Pancreas (tissue), 10 donors: ENCODE data around the gene GFI1. TPM values are rescaled to one million over a fixed set of nuclear protein-coding genes. Genes with fewer than 3 reads are reported as not detected.
"Not testable (repeated sequence)": the region's sequence is repeated elsewhere in the genome, so short reads cannot be mapped to it uniquely, and the experiment has no call there.

Experiments
- ATAC-seq, 4 donors: fragments of 200-7000 bp; cut with Tn5 transposase; one replicate each; pipeline versions ENCODE4 v1.8.0 to v1.9.1; 2020; ENCODE audit warnings: mild to moderate bottlenecking in 4 of 4, moderate library complexity in 4 of 4
- DNase-seq, 6 donors: peaks; one replicate each; pipeline ENCODE4 v3.0.0-alpha.2; 2020
- FAIRE-seq: peaks from 2 replicates; lab custom pipeline; 2012; peaks lifted over from hg19 to GRCh38; lab: Jason Lieb, UNC
- H3K27ac ChIP-seq, 4 donors: fragments of 200-600 bp; sonication (generic); 1 replicate in 3 of 4; 2 replicates in 1 of 4; pipeline versions ENCODE4 v1.5.0 to v1.8.0; 2020
- H3K27me3 ChIP-seq, 4 donors: fragments of 200-600 bp; one replicate each; pipeline ENCODE4 v1.8.0; 2021
- H3K36me3 ChIP-seq, 3 donors: fragments of 200-600 bp; sonication (generic) in 1 of 3; one replicate each; pipeline versions ENCODE4 v1.5.0 to v1.8.0; 2020 to 2021
- H3K4me1 ChIP-seq, 3 donors: fragments of 200-600 bp; one replicate each; pipeline ENCODE4 v1.8.0; 2021
- H3K4me3 ChIP-seq, 4 donors: fragments of 200-600 bp; sonication (generic) in 2 of 4; one replicate each; pipeline versions ENCODE4 v1.5.0 to v1.8.0; 2020 to 2021
- H3K9me3 ChIP-seq, 4 donors: fragments of 200-600 bp; one replicate each; pipeline ENCODE4 v1.8.0; 2021
- CTCF ChIP-seq, 4 donors: fragments of 200-600 bp; sonication (generic) in 3 of 4; IDR thresholded peaks; one replicate each; pipeline versions ENCODE4 v1.5.0 to v1.8.0; 2021; ENCODE audit warnings: antibody characterized with exemption in 4 of 4
- WGBS, 2 donors: extraction: QIAGEN DNeasy Blood & Tissue Kit; methylation state at CpG; one replicate each; pipeline ENCODE4 v1.1.7; 2013; 5-methylcytosine and 5-hydroxymethylcytosine counted together
- intact Hi-C, 3 donors: fragments of 100-400 bp; cut with DNase I; formaldehyde crosslinking; loops; one replicate each; pipeline versions ENCODE4 v1.11.1 to v1.14.2; 2022
- polyA plus RNA-seq, 2 donors: library from polyadenylated mRNA; stranded (reverse); fragments of 200-250 nt; gene quantifications; one replicate each; pipeline ENCODE4 v1.2.3, GENCODE V29; 2013
- total RNA-seq, 6 donors: library from RNA; stranded (reverse); fragmentation: NEBNext Ultra II Directional in 4 of 6; extraction: Animal tissue kit (Norgen Biotek cat#: 25700) in 4 of 6; gene quantifications; one replicate each; pipeline versions ENCODE4 v1.2.1 to v1.2.4, GENCODE V29; 2021 to 2023
- donor health status: healthy with polysubstance abuse.
- donor health status: DM: no; HTN: no; CAD: no; lungs with moderate emphysema.
- donor health status: DM: no; HTN: no; CAD: no.
- donor health status: control.
- donor health status: control.
- donor health status: Bipolar disorder and iron deficiency.
- donor health status: DM: yes; HTN: yes; CAD: no.
- donor health status: DM: no; HTN: no; CAD: no.
- donor health status: DM: no; HTN: no; CAD: no.
- donor health status: DM: yes; HTN: yes; CAD: no.

GFI1 gene
- 1 to 10 TPM; 5.2 to 7.4 (median 6.6) TPM for total RNA-seq
- polyA plus RNA-seq, result 1 to 10 TPM; 5.4 TPM

- no peaks in the 10 kb centered on the region for H3K27me3 ChIP-seq
- 1 to 2% methylated on average over 55 to 76 of the region's 77 CpGs for WGBS, 2 donors
- TF ChIP-seq CTCF (IDR thresholded peaks at IDR 0.05), result no peak
- H3K9me3 ChIP-seq, result no peaks in the 10 kb centered on the region
- FAIRE-seq, result no peak
- peak; percentile 27 to 55 (median 40) for ATAC-seq
- peaks cover 0 to 5% (median 0%) of the 10 kb centered on the region in 3 donors for H3K4me1 ChIP-seq
- H3K27ac ChIP-seq, result peak within 1 kb of the TSS; percentile 94 to 97 (median 94)
- DNase-seq, result peak; percentile 71 to 91 (median 78)
- intact Hi-C loops, result no loop called here
- H3K4me3 ChIP-seq, result peak within 1 kb of the TSS; percentile 45 to 78 (median 60)
- H3K36me3 ChIP-seq, result no peaks in the 10 kb centered on the region
These were observed at the start of gene GFI1 for GRCh38 chr1:92486251-92487077. TSS of gene GFI1 (minus strand) at chr1:92486925. CDS start at chr1:92483487, 3,438 bp downstream.

- H3K27ac ChIP-seq, DNase-seq, H3K36me3 ChIP-seq, intact Hi-C loops, H3K4me3 ChIP-seq, ATAC-seq, FAIRE-seq, H3K9me3 ChIP-seq, H3K27me3 ChIP-seq: not testable (repeated sequence)
- H3K4me1 ChIP-seq, result peaks cover 2 to 10% (median 7%) of the 10 kb centered on the region in 3 donors
- WGBS, 2 donors, result 96 to 98% methylated on average over 4 of the region's 4 CpGs
These were observed 45.6 kb upstream of the GFI1 start for GRCh38 chr1:92532371-92532770.

GRCh38 chr1:92531939-92532338 lies 45.2 kb upstream of the GFI1 start:
- FAIRE-seq, H3K27me3 ChIP-seq, ATAC-seq, DNase-seq, H3K4me1 ChIP-seq, H3K9me3 ChIP-seq, H3K27ac ChIP-seq, intact Hi-C loops, H3K4me3 ChIP-seq, H3K36me3 ChIP-seq: not testable (repeated sequence)
- 80 to 85% methylated on average over 3 of the region's 3 CpGs for WGBS, 2 donors

GRCh38 chr1:92527670-92528069 lies 40.9 kb upstream of the GFI1 start:
- no peak for FAIRE-seq
- no peak for TF ChIP-seq CTCF (IDR thresholded peaks at IDR 0.05)
- WGBS, 2 donors, result 98 to 99% methylated on average over 2 of the region's 2 CpGs
- Histone ChIP-seq H3K4me3 (no peak overlapping the region), H3K4me1 (no peaks in the 10 kb centered on the region), H3K36me3 (no peaks in the 10 kb centered on the region), H3K27me3 (no peaks in the 10 kb centered on the region), H3K27ac (no peak overlapping the region), H3K9me3 (no peaks in the 10 kb centered on the region)
- ATAC-seq, result no peak
- no peak for DNase-seq
- intact Hi-C loops, result no loop called here

- H3K36me3 ChIP-seq, H3K27me3 ChIP-seq, H3K9me3 ChIP-seq, H3K4me3 ChIP-seq, DNase-seq, H3K27ac ChIP-seq, H3K4me1 ChIP-seq, FAIRE-seq, intact Hi-C loops, ATAC-seq: not testable (repeated sequence)
- WGBS, 2 donors, result 96 to 98% methylated on average over 9 of the region's 9 CpGs
These were observed 38.3 kb upstream of the GFI1 start for GRCh38 chr1:92524944-92525590.

- FAIRE-seq, result no peak
- intact Hi-C loops, result no loop called here
These were observed 32.3 kb upstream of the GFI1 start for GRCh38 chr1:92519043-92519442.

More at GRCh38 chr1:92519043-92519442, 32.3 kb upstream of the GFI1 start:
- no peak for TF ChIP-seq CTCF (IDR thresholded peaks at IDR 0.05)
- DNase-seq (no peak), ATAC-seq (no peak)
- WGBS, 2 donors, result 67 to 76% methylated on average over 2 of the region's 2 CpGs
- no peaks in the 10 kb centered on the region for H3K9me3 ChIP-seq
- H3K27ac ChIP-seq, result no peak overlapping the region
- no peaks in the 10 kb centered on the region for H3K4me1 ChIP-seq
- no peak overlapping the region for H3K4me3 ChIP-seq
- H3K27me3 ChIP-seq, result no peaks in the 10 kb centered on the region
- H3K36me3 ChIP-seq, result no peaks in the 10 kb centered on the region
